SK-N-SH treated with all-trans-retinoic acid at 6 μM for 48 hours (cell line): ENCODE measurements around the gene SCN3B.

Source experiments
- BACH2 ChIP-seq: fragments of 250-450 bp; sonication (Bioruptor Pico); IDR thresholded peaks from 2 replicates; pipeline ENCODE4 v1.9.0; 2021; ENCODE audit warnings: mild to moderate bottlenecking, borderline replicate concordance
- CSDC2 ChIP-seq: fragments of 250-450 bp; sonication (Bioruptor Pico); IDR thresholded peaks from 2 replicates; pipeline ENCODE4 v1.5.0; 2020; ENCODE audit warnings: mild to moderate bottlenecking, moderate library complexity
- ESRRG ChIP-seq: fragments of 250-450 bp; sonication (Bioruptor Pico); IDR thresholded peaks from 2 replicates; pipeline ENCODE4 v1.6.1; 2021; ENCODE audit warnings: mild to moderate bottlenecking
- SNAI2 ChIP-seq: fragments of 250-450 bp; sonication (Bioruptor Pico); IDR thresholded peaks from 2 replicates; pipeline ENCODE4 v1.5.0; 2020; ENCODE audit warnings: mild to moderate bottlenecking, moderate library complexity
- ZFP30 ChIP-seq: fragments of 450-650 bp; formaldehyde crosslinking; IDR thresholded peaks from 2 replicates; pipeline ENCODE4 v1.5.0; 2022; ENCODE audit warnings: mild to moderate bottlenecking, moderate library complexity
- ZNF565 ChIP-seq: fragments of 450-650 bp; formaldehyde crosslinking; conservative IDR thresholded peaks from 2 replicates; pipeline ENCODE4 v1.5.0; 2020; ENCODE audit warnings: low read depth, mild to moderate bottlenecking, moderate library complexity
- TF ChIP-seq, protein P1 (sequence below): fragments of 250-450 bp; sonication (Bioruptor Pico); IDR thresholded peaks from 2 replicates; pipeline ENCODE4 v1.8.0; 2020; ENCODE audit warnings: mild to moderate bottlenecking, moderate library complexity, borderline replicate concordance

DNA sequence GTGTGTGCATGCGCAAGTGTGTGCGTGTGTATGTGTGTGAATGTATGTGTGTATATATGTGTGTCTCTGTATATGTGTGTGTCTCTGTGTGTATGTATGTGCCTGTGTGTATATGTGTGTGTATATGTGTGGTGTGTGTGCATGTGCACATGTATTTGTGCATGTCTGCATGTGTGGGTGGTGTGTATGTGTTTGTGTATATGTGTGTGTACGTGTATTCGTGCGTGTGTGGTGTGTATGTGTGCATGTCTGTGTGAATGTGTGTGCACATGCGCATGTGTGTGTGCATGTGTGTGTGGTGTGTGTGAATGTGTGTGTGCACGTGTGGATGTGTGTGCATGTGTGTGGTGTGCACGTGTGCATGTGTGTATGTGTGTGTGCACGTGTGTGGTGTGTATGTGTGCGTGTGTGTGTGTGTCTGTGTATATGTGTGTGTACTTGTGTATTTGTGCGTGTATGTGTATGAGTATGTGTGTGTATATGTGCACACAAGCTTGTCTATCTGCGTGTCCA, 71.4 kb downstream of the SCN3B start:
- no peak for TF ChIP-seq ZFP30 (CRISPR knock-in tag)
- TF ChIP-seq ESRRG (CRISPR knock-in tag): no peak
- no peak for TF ChIP-seq SNAI2
- TF ChIP-seq, protein P1, sequence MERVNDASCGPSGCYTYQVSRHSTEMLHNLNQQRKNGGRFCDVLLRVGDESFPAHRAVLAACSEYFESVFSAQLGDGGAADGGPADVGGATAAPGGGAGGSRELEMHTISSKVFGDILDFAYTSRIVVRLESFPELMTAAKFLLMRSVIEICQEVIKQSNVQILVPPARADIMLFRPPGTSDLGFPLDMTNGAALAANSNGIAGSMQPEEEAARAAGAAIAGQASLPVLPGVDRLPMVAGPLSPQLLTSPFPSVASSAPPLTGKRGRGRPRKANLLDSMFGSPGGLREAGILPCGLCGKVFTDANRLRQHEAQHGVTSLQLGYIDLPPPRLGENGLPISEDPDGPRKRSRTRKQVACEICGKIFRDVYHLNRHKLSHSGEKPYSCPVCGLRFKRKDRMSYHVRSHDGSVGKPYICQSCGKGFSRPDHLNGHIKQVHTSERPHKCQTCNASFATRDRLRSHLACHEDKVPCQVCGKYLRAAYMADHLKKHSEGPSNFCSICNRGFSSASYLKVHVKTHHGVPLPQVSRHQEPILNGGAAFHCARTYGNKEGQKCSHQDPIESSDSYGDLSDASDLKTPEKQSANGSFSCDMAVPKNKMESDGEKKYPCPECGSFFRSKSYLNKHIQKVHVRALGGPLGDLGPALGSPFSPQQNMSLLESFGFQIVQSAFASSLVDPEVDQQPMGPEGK (CRISPR knock-in tag): no peak
- TF ChIP-seq BACH2 (CRISPR knock-in tag): no peak
- no peak for TF ChIP-seq CSDC2 (CRISPR knock-in tag)
- no peak for TF ChIP-seq ZNF565 (CRISPR knock-in tag)
